HepG2 (cell line): ENCODE data around the gene CFAP45.

Experiments
- CEBPB ChIP-seq: IDR thresholded peaks from 2 replicates; pipeline ENCODE4 v1.6.1; 2011; ENCODE audit warnings: low read depth, low read length, improper control_type of control experiment, borderline replicate concordance
- CTCF ChIP-seq: sonication (generic); formaldehyde crosslinking; IDR thresholded peaks from 2 replicates; pipeline ENCODE4 v1.5.0; 2020; ENCODE audit warnings: mild to moderate bottlenecking, missing genetic modification reagents, moderate library complexity
- EP300 ChIP-seq, 3 experiments: sonication (generic) in 1 of 3; formaldehyde crosslinking in 1 of 3; IDR thresholded peaks; 2 replicates each; pipeline versions ENCODE4 v1.5.1 to v1.6.1; 2011 to 2020; ENCODE audit warnings: low read depth in 2 of 3, low read length in 2 of 3, borderline replicate concordance in 1 of 3, improper control_type of control experiment in 1 of 3, mild to moderate bottlenecking in 1 of 3, missing genetic modification reagents in 1 of 3, moderate library complexity in 1 of 3
- FOXA3 ChIP-seq: IDR thresholded peaks from 2 replicates; pipeline ENCODE4 v1.6.1; 2016; ENCODE audit warnings: missing genetic modification reagents, missing compliant biosample characterization
- HDAC1 ChIP-seq: sonication (generic); formaldehyde crosslinking; IDR thresholded peaks from 2 replicates; pipeline ENCODE4 v1.5.1; 2020; ENCODE audit warnings: mild to moderate bottlenecking, missing genetic modification reagents
- HMGXB4 ChIP-seq, 2 experiments: sonication (generic) in 1 of 2; formaldehyde crosslinking in 1 of 2; IDR thresholded peaks; 2 replicates each; pipeline versions ENCODE4 v1.4.0 to v1.6.1; 2018 to 2020; ENCODE audit warnings: missing genetic modification reagents in 2 of 2, borderline replicate concordance in 1 of 2, low read depth in 1 of 2, mild to moderate bottlenecking in 1 of 2, missing biosample characterization in 1 of 2
- KLF11 ChIP-seq: IDR thresholded peaks from 2 replicates; pipeline ENCODE4 v1.6.1; 2016; ENCODE audit warnings: missing compliant biosample characterization
- MXD3 ChIP-seq: IDR thresholded peaks from 2 replicates; pipeline ENCODE4 v1.6.1; 2016; ENCODE audit warnings: mild to moderate bottlenecking, missing biosample characterization, missing genetic modification reagents
- ZKSCAN8 ChIP-seq: IDR thresholded peaks from 2 replicates; pipeline ENCODE4 v1.6.1; 2016; ENCODE audit warnings: borderline replicate concordance, missing genetic modification reagents, missing compliant biosample characterization
- ZMYM3 ChIP-seq: sonication (generic); formaldehyde crosslinking; IDR thresholded peaks from 2 replicates; pipeline ENCODE4 v1.5.1; 2020; ENCODE audit warnings: mild to moderate bottlenecking, missing genetic modification reagents
- ZNF331 ChIP-seq: sonication (generic); formaldehyde crosslinking; IDR thresholded peaks from 2 replicates; pipeline ENCODE4 v1.4.0; 2020; ENCODE audit warnings: missing genetic modification reagents
- ZNF407 ChIP-seq: sonication (generic); formaldehyde crosslinking; IDR thresholded peaks from one replicate; pipeline ENCODE4 v1.5.1; 2020; ENCODE audit warnings: mild to moderate bottlenecking, missing genetic modification reagents; ENCODE audit errors: not compliant biosample characterization
- ZNF883 ChIP-seq: sonication (generic); formaldehyde crosslinking; IDR thresholded peaks from 2 replicates; pipeline ENCODE4 v1.5.1; 2020; ENCODE audit warnings: mild to moderate bottlenecking, missing genetic modification reagents; ENCODE audit errors: not compliant biosample characterization
- ZSCAN5A ChIP-seq: sonication (generic); formaldehyde crosslinking; IDR thresholded peaks from 2 replicates; pipeline ENCODE4 v1.8.0; 2022; ENCODE audit warnings: mild to moderate bottlenecking, missing genetic modification reagents, borderline replicate concordance

GRCh38 chr1:159861218-159861617 lies 38.7 kb downstream of the CFAP45 start:
- TF ChIP-seq ZNF407 (CRISPR knock-in tag), result no peak
- TF ChIP-seq ZNF331, result no peak
- no peak for TF ChIP-seq EP300 (IDR thresholded peaks at IDR 0.05; ENCODE audit: low read depth in 2 of 2, low read length in 2 of 2)
- no peak for TF ChIP-seq EP300 (CRISPR knock-in tag; IDR thresholded peaks at IDR 0.05; ENCODE audit: borderline replicate concordance)
- no peak for TF ChIP-seq CTCF
- TF ChIP-seq ZNF883, result no peak
- no peak for TF ChIP-seq KLF11 (CRISPR knock-in tag)
- no peak for TF ChIP-seq ZKSCAN8 (CRISPR knock-in tag)
- TF ChIP-seq HMGXB4 (CRISPR knock-in tag; IDR thresholded peaks at IDR 0.05; ENCODE audit: borderline replicate concordance in 1 of 2, low read depth in 1 of 2), result no peak
- TF ChIP-seq CEBPB, result no peak
- TF ChIP-seq MXD3, result no peak
- no peak for TF ChIP-seq ZMYM3 (CRISPR knock-in tag)
- TF ChIP-seq ZSCAN5A (CRISPR knock-in tag), result no peak
- no peak for TF ChIP-seq HDAC1 (CRISPR knock-in tag)
- TF ChIP-seq FOXA3 (CRISPR knock-in tag), result no peak
